ENCODE results near the gene OR4B1.

Gene OR4B1

GRCh38 chr11:48263423-48263911, 46.9 kb downstream of the OR4B1 start, which contains the start of gene OR4X1:
TSS of gene OR4X1 (plus strand) at chr11:48263861. CDS start at chr11:48263861, 0 bp downstream.
- DNase-seq: no peak

All from NCI-H446 treated with DMSO at 0.1 percent for 48 hours (cell line).